Measurements from ENCODE around the gene DCXR.

The DCXR gene

GRCh38 chr17:81993729-81994592, 43.5 kb downstream of the DCXR start:
- H3K4me1 ChIP-seq (ENCODE audit: control insufficient read depth, low read depth, low read length): peaks cover 20% of the 10 kb centered on the region
- no peaks in the 10 kb centered on the region for H3K36me3 ChIP-seq (ENCODE audit: control insufficient read depth, low read depth, low read length)
- no peak overlapping the region for H3K4me3 ChIP-seq (ENCODE audit: low read length)
- no peak overlapping the region for H3K27ac ChIP-seq (ENCODE audit: low read length)
- H3K27me3 ChIP-seq (ENCODE audit: control insufficient read depth, insufficient read depth, low read length): no peaks in the 10 kb centered on the region
- H3K9me3 ChIP-seq (ENCODE audit: control insufficient read depth, low read depth, low read length): no peaks in the 10 kb centered on the region
- H3K9ac ChIP-seq (ENCODE audit: low read length): no peak overlapping the region

GRCh38 chr17:81992306-81993102, 45.0 kb downstream of the DCXR start:
- Histone ChIP-seq H3K4me3 (ENCODE audit: low read length) (no peak overlapping the region), H3K4me1 (ENCODE audit: control insufficient read depth, low read depth, low read length) (peaks cover 20% of the 10 kb centered on the region), H3K27ac (ENCODE audit: low read length) (no peak overlapping the region), H3K27me3 (ENCODE audit: control insufficient read depth, insufficient read depth, low read length) (no peaks in the 10 kb centered on the region), H3K36me3 (ENCODE audit: control insufficient read depth, low read depth, low read length) (no peaks in the 10 kb centered on the region), H3K9ac (ENCODE audit: low read length) (no peak overlapping the region), H3K9me3 (ENCODE audit: control insufficient read depth, low read depth, low read length) (no peaks in the 10 kb centered on the region)

- H3K4me1 ChIP-seq (ENCODE audit: control insufficient read depth, low read depth, low read length): peaks cover 20% of the 10 kb centered on the region
- no peak overlapping the region for H3K27ac ChIP-seq (ENCODE audit: low read length)
- H3K9me3 ChIP-seq (ENCODE audit: control insufficient read depth, low read depth, low read length): no peaks in the 10 kb centered on the region
- H3K27me3 ChIP-seq (ENCODE audit: control insufficient read depth, insufficient read depth, low read length): no peaks in the 10 kb centered on the region
- no peak overlapping the region for H3K4me3 ChIP-seq (ENCODE audit: low read length)
- no peak overlapping the region for H3K9ac ChIP-seq (ENCODE audit: low read length)
- H3K36me3 ChIP-seq (ENCODE audit: control insufficient read depth, low read depth, low read length): no peaks in the 10 kb centered on the region
Observed at GRCh38 chr17:81991684-81992305, 45.7 kb downstream of the DCXR start.

- H3K27ac ChIP-seq (ENCODE audit: low read length): no peak overlapping the region
- H3K27me3 ChIP-seq (ENCODE audit: control insufficient read depth, insufficient read depth, low read length): no peaks in the 10 kb centered on the region
- H3K36me3 ChIP-seq (ENCODE audit: control insufficient read depth, low read depth, low read length): no peaks in the 10 kb centered on the region
- H3K9ac ChIP-seq (ENCODE audit: low read length): no peak overlapping the region
- H3K9me3 ChIP-seq (ENCODE audit: control insufficient read depth, low read depth, low read length): no peaks in the 10 kb centered on the region
- H3K4me1 ChIP-seq (ENCODE audit: control insufficient read depth, low read depth, low read length): peaks cover 20% of the 10 kb centered on the region
- H3K4me3 ChIP-seq (ENCODE audit: low read length): no peak overlapping the region
Observed at GRCh38 chr17:81990836-81991683, 46.4 kb downstream of the DCXR start.

GRCh38 chr17:81987161-81987770, 50.2 kb downstream of the DCXR start:
- Histone ChIP-seq H3K4me1 (ENCODE audit: control insufficient read depth, low read depth, low read length) (peaks cover 9% of the 10 kb centered on the region), H3K9me3 (ENCODE audit: control insufficient read depth, low read depth, low read length) (no peaks in the 10 kb centered on the region), H3K27me3 (ENCODE audit: control insufficient read depth, insufficient read depth, low read length) (no peaks in the 10 kb centered on the region), H3K36me3 (ENCODE audit: control insufficient read depth, low read depth, low read length) (peaks cover 14% of the 10 kb centered on the region), H3K4me3 (ENCODE audit: low read length) (no peak overlapping the region), H3K9ac (ENCODE audit: low read length) (no peak overlapping the region), H3K27ac (ENCODE audit: low read length) (no peak overlapping the region)

- Histone ChIP-seq H3K27ac (ENCODE audit: low read length) (no peak overlapping the region), H3K36me3 (ENCODE audit: control insufficient read depth, low read depth, low read length) (peaks cover 14% of the 10 kb centered on the region), H3K4me1 (ENCODE audit: control insufficient read depth, low read depth, low read length) (peaks cover 4% of the 10 kb centered on the region), H3K4me3 (ENCODE audit: low read length) (no peak overlapping the region), H3K9me3 (ENCODE audit: control insufficient read depth, low read depth, low read length) (no peaks in the 10 kb centered on the region), H3K27me3 (ENCODE audit: control insufficient read depth, insufficient read depth, low read length) (no peaks in the 10 kb centered on the region), H3K9ac (ENCODE audit: low read length) (no peak overlapping the region)
Observed at GRCh38 chr17:81986606-81987005, 50.9 kb downstream of the DCXR start.

Data from iPS-18a (cell line).